ENCODE measurements around the gene OR2M2. TPM values are rescaled to one million over a fixed set of nuclear protein-coding genes. Genes with fewer than 3 reads are reported as not detected.

OR2M2 gene
- total and polyA plus RNA-seq, 2 of the 8 experiments (the other 6 are each of a cell fraction or from before 2014, with no cell fraction given): not detected

- FAIRE-seq: no peak
- Histone ChIP-seq H3K4ac (replicated peaks; ENCODE audit: insufficient read length, low read depth, low read length) (no peak overlapping the region), H2BK20ac (ENCODE audit: low read length) (no peak overlapping the region), H3K4me2 (ENCODE audit: insufficient read depth in 1 of 2, low read depth in 2 of 2, low read length in 2 of 2) (no peak overlapping the region), H3K56ac (replicated peaks; ENCODE audit: insufficient read length, low read depth, low read length) (no peak overlapping the region), H2AFZ (ENCODE audit: low read length) (no peak overlapping the region), H3K4me1 (replicated peaks in 1 of 4; ENCODE audit: control insufficient read depth in 3 of 4, insufficient read depth in 4 of 4, low read length in 3 of 4) (no peaks in the 10 kb centered on the region), H3K79me2 (ENCODE audit: control insufficient read depth in 1 of 2, insufficient read depth in 2 of 2, low read length in 2 of 2) (no peaks in the 10 kb centered on the region), H3K27ac (ENCODE audit: low read depth, low read length) (no peak overlapping the region), H2BK12ac (ENCODE audit: low read depth, low read length) (no peak overlapping the region), H3K27me3 (replicated peaks in 1 of 4; ENCODE audit: control insufficient read depth in 3 of 4, extremely low read depth in 1 of 4, insufficient read depth in 3 of 4, low read length in 3 of 4) (no peaks in the 10 kb centered on the region), H2AK5ac (ENCODE audit: low read depth, low read length) (no peak overlapping the region), H3K79me1 (ENCODE audit: low read depth, low read length) (no peaks in the 10 kb centered on the region), H2BK5ac (ENCODE audit: low read depth, low read length) (no peak overlapping the region), H3K36me3 (ENCODE audit: control insufficient read depth in 2 of 4, insufficient read depth in 4 of 4, low read length in 3 of 4) (no peaks in the 10 kb centered on the region), H2BK15ac (ENCODE audit: low read length) (no peak overlapping the region), H2BK120ac (replicated peaks; ENCODE audit: low read depth, low read length) (no peak overlapping the region), H3K4me3 (ENCODE audit: extremely low read depth in 1 of 4, insufficient read depth in 2 of 4, low read depth in 3 of 4, low read length in 4 of 4) (no peak overlapping the region), H3K23ac (ENCODE audit: insufficient read length) (no peak overlapping the region), H4K5ac (ENCODE audit: insufficient read length, low read depth, low read length) (no peak overlapping the region), H4K91ac (replicated peaks; ENCODE audit: insufficient read length, low read length) (no peak overlapping the region), H4K8ac (ENCODE audit: extremely low read depth, insufficient read depth, low read length) (no peak overlapping the region), H3K9ac (replicated peaks in 1 of 4; ENCODE audit: extremely low read depth in 1 of 4, low read depth in 3 of 4, low read length in 3 of 4) (no peak overlapping the region), H3K18ac (ENCODE audit: extremely low read depth, low read length) (no peak overlapping the region), H3K14ac (ENCODE audit: insufficient read length) (no peak overlapping the region), H3K23me2 (ENCODE audit: low read depth, low read length) (no peaks in the 10 kb centered on the region), H4K20me1 (replicated peaks in 1 of 2; ENCODE audit: control insufficient read depth in 1 of 2, insufficient read depth in 2 of 2, low read length in 2 of 2) (no peaks in the 10 kb centered on the region), H3K9me3 (ENCODE audit: insufficient read depth in 2 of 2, low read depth in 1 of 2, low read length in 1 of 2) (peaks cover 63 to 65% of the 10 kb centered on the region in 2 experiments)
- no peak for DNase-seq (ENCODE audit: low read depth in 1 of 2, low spot score in 2 of 2)
- ChIA-PET POLR2A (ENCODE audit: partially characterized antibody) (no interaction called here), CTCF (ENCODE audit: partially characterized antibody) (interaction anchor here (1.2 kb wide), 1 partner anchor 18 kb away, joined by 4 read pairs; no protein-coding TSS in a partner anchor)
- WGBS, 2 experiments (ENCODE audit: extremely low coverage in 1 of 2, insufficient coverage in 1 of 2, insufficient read length in 1 of 2, insufficient replicate concordance in 2 of 2, low coverage in 1 of 2, low lambda C conversion rate in 2 of 2, missing lambda C conversion rate in 1 of 2): 94% methylated on average over 1 of the region's 1 CpG; no CpG with 5 or more reads in 1 of the 2 experiments
- TF ChIP-seq ASH2L (IDR thresholded peaks at IDR 0.05; ENCODE audit: low read length): no peak
- TF ChIP-seq MAFK (IDR thresholded peaks at IDR 0.05; ENCODE audit: low read depth, low read length): no peak
- TF ChIP-seq EZH2 (IDR thresholded peaks at IDR 0.05; ENCODE audit: low read depth, low read length, severe bottlenecking): no peak
- TF ChIP-seq GABPA (IDR thresholded peaks at IDR 0.05; ENCODE audit: borderline replicate concordance, insufficient read depth, low read length): no peak
- TF ChIP-seq SIX5 (IDR thresholded peaks at IDR 0.05; ENCODE audit: low read depth, low read length): no peak
- TF ChIP-seq SAP30 (IDR thresholded peaks at IDR 0.05; ENCODE audit: insufficient read depth, insufficient replicate concordance, low read length): no peak
- TF ChIP-seq YY1 (IDR thresholded peaks at IDR 0.05; ENCODE audit: low read depth, low read length): no peak
- TF ChIP-seq CBX5 (IDR thresholded peaks at IDR 0.05; ENCODE audit: low read depth, low read length): no peak
- TF ChIP-seq CTCF (IDR thresholded peaks at IDR 0.05; ENCODE audit: control extremely low read depth in 1 of 3, insufficient read depth in 1 of 3, low read depth in 1 of 3, low read length in 3 of 3): no peak
- TF ChIP-seq USF2 (IDR thresholded peaks at IDR 0.05; ENCODE audit: low read length): no peak
- TF ChIP-seq BCL11A (IDR thresholded peaks at IDR 0.05; ENCODE audit: low read depth in 2 of 2, low read length in 2 of 2): no peak
Observed at GRCh38 chr1:248225537-248225936, 50.9 kb downstream of the OR2M2 start.
